Activated naive CD8-positive, alpha-beta T cell treated with anti-CD3 and anti-CD28 coated beads for 36 hours (primary cell): ENCODE data around the gene SPATA16. TPM values are rescaled to one million over a fixed set of nuclear protein-coding genes. Genes with fewer than 3 reads are reported as not detected.

Experiments
- DNase-seq: peaks from one replicate; pipeline ENCODE4 v3.0.0; 2021
- H3K27ac Mint-ChIP-seq: one replicate; pipeline ENCODE4 v1.8.0; 2022; ENCODE audit warnings: mild to moderate bottlenecking, moderate library complexity, mixed read lengths
- H3K27me3 Mint-ChIP-seq: one replicate; pipeline ENCODE4 v1.8.0; 2022; ENCODE audit warnings: mild to moderate bottlenecking, mixed read lengths
- H3K36me3 Mint-ChIP-seq: one replicate; pipeline ENCODE4 v1.8.0; 2021; ENCODE audit warnings: mild to moderate bottlenecking, mixed read lengths
- H3K4me1 Mint-ChIP-seq: one replicate; pipeline ENCODE4 v1.8.0; 2021; ENCODE audit warnings: mixed read lengths
- H3K4me3 Mint-ChIP-seq: one replicate; pipeline ENCODE4 v1.8.0; 2022; ENCODE audit warnings: mild to moderate bottlenecking, moderate library complexity, mixed read lengths
- H3K9me3 Mint-ChIP-seq: one replicate; pipeline ENCODE4 v1.8.0; 2022; ENCODE audit warnings: mixed read lengths
- total RNA-seq, 2 experiments: library from RNA; stranded (reverse); gene quantifications; one replicate each; pipeline ENCODE4 v1.2.3, GENCODE V29; 2021

SPATA16 gene
- total RNA-seq, 2 experiments from 2014 or later: not detected

- H3K4me3 Mint-ChIP-seq: no peak overlapping the region
- H3K36me3 Mint-ChIP-seq: no peaks in the 10 kb centered on the region
- peaks cover 9% of the 10 kb centered on the region for H3K9me3 Mint-ChIP-seq
- no peak overlapping the region for H3K27ac Mint-ChIP-seq
- H3K27me3 Mint-ChIP-seq: no peaks in the 10 kb centered on the region
- no peak for DNase-seq
- H3K4me1 Mint-ChIP-seq: no peaks in the 10 kb centered on the region
Observed at GRCh38 chr3:173092038-173092437, 49.0 kb downstream of the SPATA16 start.

- H3K4me1 Mint-ChIP-seq: no peaks in the 10 kb centered on the region
- H3K27ac Mint-ChIP-seq: no peak overlapping the region
- H3K27me3 Mint-ChIP-seq: no peaks in the 10 kb centered on the region
- DNase-seq: no peak
- no peak overlapping the region for H3K4me3 Mint-ChIP-seq
- H3K36me3 Mint-ChIP-seq: no peaks in the 10 kb centered on the region
- H3K9me3 Mint-ChIP-seq: peaks cover 10% of the 10 kb centered on the region
Observed at GRCh38 chr3:173090492-173090891, 50.5 kb downstream of the SPATA16 start.

GRCh38 chr3:173089283-173089682 lies 51.8 kb downstream of the SPATA16 start:
- Mint-ChIP-seq H3K4me1 (no peaks in the 10 kb centered on the region), H3K9me3 (peaks cover 15% of the 10 kb centered on the region), H3K27me3 (no peaks in the 10 kb centered on the region), H3K36me3 (no peaks in the 10 kb centered on the region), H3K27ac (no peak overlapping the region), H3K4me3 (no peak overlapping the region)
- no peak for DNase-seq

GRCh38 chr3:173078525-173078924 lies 62.5 kb downstream of the SPATA16 start:
- H3K4me3 Mint-ChIP-seq: no peak overlapping the region
- no peaks in the 10 kb centered on the region for H3K36me3 Mint-ChIP-seq
- no peak for DNase-seq
- H3K27me3 Mint-ChIP-seq: no peaks in the 10 kb centered on the region
- no peak overlapping the region for H3K27ac Mint-ChIP-seq
- peaks cover 4% of the 10 kb centered on the region for H3K9me3 Mint-ChIP-seq
- H3K4me1 Mint-ChIP-seq: no peaks in the 10 kb centered on the region

GRCh38 chr3:173066044-173067004 lies 74.7 kb downstream of the SPATA16 start:
- H3K4me1 Mint-ChIP-seq: no peaks in the 10 kb centered on the region
- H3K27me3 Mint-ChIP-seq: no peaks in the 10 kb centered on the region
- no peaks in the 10 kb centered on the region for H3K36me3 Mint-ChIP-seq
- no peak overlapping the region for H3K4me3 Mint-ChIP-seq
- peaks cover 10% of the 10 kb centered on the region for H3K9me3 Mint-ChIP-seq
- DNase-seq: no peak
- no peak overlapping the region for H3K27ac Mint-ChIP-seq

- Mint-ChIP-seq H3K27ac (no peak overlapping the region), H3K27me3 (no peaks in the 10 kb centered on the region)
Observed at GRCh38 chr3:173065543-173065981, 75.5 kb downstream of the SPATA16 start.

GRCh38 chr3:173064631-173065030 lies 76.4 kb downstream of the SPATA16 start:
- Mint-ChIP-seq H3K36me3 (no peaks in the 10 kb centered on the region), H3K4me3 (no peak overlapping the region), H3K27me3 (no peaks in the 10 kb centered on the region), H3K27ac (no peak overlapping the region), H3K9me3 (peaks cover 8% of the 10 kb centered on the region), H3K4me1 (no peaks in the 10 kb centered on the region)
- DNase-seq: no peak

More at GRCh38 chr3:173065543-173065981, 75.5 kb downstream of the SPATA16 start:
- no peak for DNase-seq
- H3K4me3 Mint-ChIP-seq: no peak overlapping the region
- H3K9me3 Mint-ChIP-seq: peaks cover 8% of the 10 kb centered on the region
- H3K4me1 Mint-ChIP-seq: no peaks in the 10 kb centered on the region
- H3K36me3 Mint-ChIP-seq: no peaks in the 10 kb centered on the region

GRCh38 chr3:173058229-173058628 lies 82.8 kb downstream of the SPATA16 start:
- Mint-ChIP-seq H3K27ac (no peak overlapping the region), H3K27me3 (no peaks in the 10 kb centered on the region)

GRCh38 chr3:173055228-173055933 lies 85.7 kb downstream of the SPATA16 start:
- H3K9me3 Mint-ChIP-seq: no peaks in the 10 kb centered on the region
- no peak for DNase-seq
- H3K36me3 Mint-ChIP-seq: no peaks in the 10 kb centered on the region
- no peak overlapping the region for H3K4me3 Mint-ChIP-seq
- peaks cover 3% of the 10 kb centered on the region for H3K4me1 Mint-ChIP-seq
- no peaks in the 10 kb centered on the region for H3K27me3 Mint-ChIP-seq
- no peak overlapping the region for H3K27ac Mint-ChIP-seq

More at GRCh38 chr3:173058229-173058628, 82.8 kb downstream of the SPATA16 start:
- no peaks in the 10 kb centered on the region for H3K36me3 Mint-ChIP-seq
- H3K9me3 Mint-ChIP-seq: no peaks in the 10 kb centered on the region
- H3K4me1 Mint-ChIP-seq: peaks cover 3% of the 10 kb centered on the region
- DNase-seq: no peak
- H3K4me3 Mint-ChIP-seq: no peak overlapping the region

GRCh38 chr3:173049360-173049759 lies 91.7 kb downstream of the SPATA16 start:
- H3K27ac Mint-ChIP-seq: no peak overlapping the region
- H3K4me3 Mint-ChIP-seq: no peak overlapping the region

GRCh38 chr3:173045770-173046382 lies 95.2 kb downstream of the SPATA16 start:
- Mint-ChIP-seq H3K27me3 (no peaks in the 10 kb centered on the region), H3K27ac (no peak overlapping the region)

More at GRCh38 chr3:173049360-173049759, 91.7 kb downstream of the SPATA16 start:
- no peak for DNase-seq
- no peaks in the 10 kb centered on the region for H3K27me3 Mint-ChIP-seq
- H3K4me1 Mint-ChIP-seq: no peaks in the 10 kb centered on the region
- H3K36me3 Mint-ChIP-seq: no peaks in the 10 kb centered on the region
- no peaks in the 10 kb centered on the region for H3K9me3 Mint-ChIP-seq

GRCh38 chr3:173044998-173045397 lies 96.0 kb downstream of the SPATA16 start:
- Mint-ChIP-seq H3K4me1 (no peaks in the 10 kb centered on the region), H3K36me3 (no peaks in the 10 kb centered on the region), H3K27me3 (no peaks in the 10 kb centered on the region), H3K9me3 (no peaks in the 10 kb centered on the region), H3K27ac (no peak overlapping the region), H3K4me3 (no peak overlapping the region)
- DNase-seq: no peak

More at GRCh38 chr3:173045770-173046382, 95.2 kb downstream of the SPATA16 start:
- no peak for DNase-seq
- H3K36me3 Mint-ChIP-seq: no peaks in the 10 kb centered on the region
- no peaks in the 10 kb centered on the region for H3K9me3 Mint-ChIP-seq
- H3K4me3 Mint-ChIP-seq: no peak overlapping the region
- H3K4me1 Mint-ChIP-seq: no peaks in the 10 kb centered on the region

- H3K36me3 Mint-ChIP-seq: no peaks in the 10 kb centered on the region
- DNase-seq: no peak
- H3K4me3 Mint-ChIP-seq: no peak overlapping the region
- no peaks in the 10 kb centered on the region for H3K27me3 Mint-ChIP-seq
- H3K9me3 Mint-ChIP-seq: no peaks in the 10 kb centered on the region
- no peaks in the 10 kb centered on the region for H3K4me1 Mint-ChIP-seq
- no peak overlapping the region for H3K27ac Mint-ChIP-seq
Observed at GRCh38 chr3:173043757-173044156, 97.3 kb downstream of the SPATA16 start.

GRCh38 chr3:173038484-173038871 lies 102.6 kb downstream of the SPATA16 start:
- no peak for DNase-seq
- H3K27me3 Mint-ChIP-seq: no peaks in the 10 kb centered on the region
- H3K27ac Mint-ChIP-seq: no peak overlapping the region
- H3K4me1 Mint-ChIP-seq: no peaks in the 10 kb centered on the region
- H3K36me3 Mint-ChIP-seq: no peaks in the 10 kb centered on the region
- H3K9me3 Mint-ChIP-seq: no peaks in the 10 kb centered on the region
- H3K4me3 Mint-ChIP-seq: no peak overlapping the region
